Epithelial cell of proximal tubule (primary cell): Measurements from ENCODE around the gene IBTK. TPM values are rescaled to one million over a fixed set of nuclear protein-coding genes. Genes with fewer than 3 reads are reported as not detected.

ENCODE experiments used
- DNase-seq: peaks from one replicate; pipeline ENCODE4 v3.0.0-alpha.2; 2011; ENCODE audit warnings: low read depth
- H3K4me3 ChIP-seq: 2 replicates; pipeline ENCODE4 v1.5.1; 2011; ENCODE audit warnings: low read depth, mild to moderate bottlenecking, low read length
- total RNA-seq: library from RNA; depleted of rRNA; stranded (reverse); fragments of >200 nt; gene quantifications from 2 replicates; pipeline ENCODE4 v1.2.3, GENCODE V29; 2015
- TF ChIP-seq, protein P1 (sequence below): conservative IDR thresholded peaks from 2 replicates; pipeline ENCODE4 v1.5.1; 2012; ENCODE audit warnings: low read depth, mild to moderate bottlenecking, low read length

The IBTK gene
- total RNA-seq, 1 donor from 2014 or later, result 28.4 TPM

DNA sequence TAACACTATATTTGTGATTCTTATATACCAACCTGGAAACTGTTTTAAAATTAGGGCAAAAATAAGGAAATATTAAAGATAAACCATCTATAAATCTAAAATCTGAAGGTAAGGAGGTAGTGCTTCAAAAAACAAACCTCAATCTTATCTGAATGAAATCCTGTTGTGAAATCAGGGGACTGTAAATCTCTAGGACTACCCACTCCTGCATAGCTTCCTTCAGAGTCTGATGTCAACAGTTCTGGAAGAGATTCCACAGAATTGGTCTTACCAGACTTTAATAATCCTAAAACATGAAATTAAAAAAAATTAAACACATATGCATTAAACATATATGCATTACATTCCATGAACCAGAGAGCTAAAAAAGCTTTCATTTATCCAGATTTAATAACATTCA lies 51.4 kb downstream of the IBTK start:
- TF ChIP-seq, protein P1, sequence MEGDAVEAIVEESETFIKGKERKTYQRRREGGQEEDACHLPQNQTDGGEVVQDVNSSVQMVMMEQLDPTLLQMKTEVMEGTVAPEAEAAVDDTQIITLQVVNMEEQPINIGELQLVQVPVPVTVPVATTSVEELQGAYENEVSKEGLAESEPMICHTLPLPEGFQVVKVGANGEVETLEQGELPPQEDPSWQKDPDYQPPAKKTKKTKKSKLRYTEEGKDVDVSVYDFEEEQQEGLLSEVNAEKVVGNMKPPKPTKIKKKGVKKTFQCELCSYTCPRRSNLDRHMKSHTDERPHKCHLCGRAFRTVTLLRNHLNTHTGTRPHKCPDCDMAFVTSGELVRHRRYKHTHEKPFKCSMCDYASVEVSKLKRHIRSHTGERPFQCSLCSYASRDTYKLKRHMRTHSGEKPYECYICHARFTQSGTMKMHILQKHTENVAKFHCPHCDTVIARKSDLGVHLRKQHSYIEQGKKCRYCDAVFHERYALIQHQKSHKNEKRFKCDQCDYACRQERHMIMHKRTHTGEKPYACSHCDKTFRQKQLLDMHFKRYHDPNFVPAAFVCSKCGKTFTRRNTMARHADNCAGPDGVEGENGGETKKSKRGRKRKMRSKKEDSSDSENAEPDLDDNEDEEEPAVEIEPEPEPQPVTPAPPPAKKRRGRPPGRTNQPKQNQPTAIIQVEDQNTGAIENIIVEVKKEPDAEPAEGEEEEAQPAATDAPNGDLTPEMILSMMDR, result no peak
- H3K4me3 ChIP-seq, result no peak overlapping the region
- no peak for DNase-seq

DNA sequence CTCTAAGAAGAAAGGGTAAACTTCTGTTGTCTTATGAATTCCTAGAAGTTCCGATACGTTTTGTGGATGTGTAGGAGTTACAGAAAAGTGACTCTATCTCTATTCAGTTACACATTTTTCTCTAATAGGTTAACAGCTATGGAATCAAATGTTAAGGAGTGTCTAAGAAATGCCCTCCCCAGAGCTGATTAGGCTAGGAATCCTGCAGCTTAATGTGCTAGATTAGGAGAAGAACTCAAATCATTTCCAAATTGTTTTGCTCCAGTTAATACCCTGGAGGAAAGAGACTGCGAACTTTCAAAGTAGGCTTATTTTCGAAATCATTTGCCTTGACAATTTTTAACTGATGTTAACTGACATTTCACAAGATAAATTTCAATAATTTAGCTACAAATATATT lies 51.9 kb downstream of the IBTK start:
- H3K4me3 ChIP-seq, result no peak overlapping the region
- DNase-seq, result no peak
- TF ChIP-seq, protein P1, result no peak

DNA sequence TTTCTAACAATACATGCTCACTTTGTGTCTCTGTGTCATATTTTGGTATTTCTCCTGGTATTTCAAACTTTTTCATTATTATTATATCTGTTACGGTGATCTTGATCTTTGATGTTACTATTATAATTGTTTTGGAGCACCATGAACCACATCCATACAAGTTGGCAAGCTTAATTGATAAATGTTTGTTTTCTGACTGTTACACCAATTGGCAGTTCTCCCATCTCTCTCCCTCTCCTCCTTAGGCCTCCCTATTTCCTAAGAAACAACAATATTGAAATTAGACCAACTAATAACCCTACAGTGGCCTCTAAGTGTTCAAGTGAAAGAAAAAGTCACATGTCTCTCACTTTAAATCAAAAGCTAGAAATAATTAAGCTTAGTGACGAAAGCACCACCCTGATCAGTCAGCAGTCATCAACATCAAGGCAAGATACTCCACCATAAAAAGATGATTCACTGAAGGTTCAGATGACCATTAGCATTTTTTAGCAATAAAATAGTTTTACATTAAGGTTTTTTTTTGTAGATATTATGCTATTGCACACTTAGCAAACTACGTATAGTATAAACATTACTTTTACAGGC lies 61.5 kb downstream of the IBTK start:
- TF ChIP-seq, protein P1, result no peak
- DNase-seq, result no peak
- H3K4me3 ChIP-seq, result no peak overlapping the region

DNA sequence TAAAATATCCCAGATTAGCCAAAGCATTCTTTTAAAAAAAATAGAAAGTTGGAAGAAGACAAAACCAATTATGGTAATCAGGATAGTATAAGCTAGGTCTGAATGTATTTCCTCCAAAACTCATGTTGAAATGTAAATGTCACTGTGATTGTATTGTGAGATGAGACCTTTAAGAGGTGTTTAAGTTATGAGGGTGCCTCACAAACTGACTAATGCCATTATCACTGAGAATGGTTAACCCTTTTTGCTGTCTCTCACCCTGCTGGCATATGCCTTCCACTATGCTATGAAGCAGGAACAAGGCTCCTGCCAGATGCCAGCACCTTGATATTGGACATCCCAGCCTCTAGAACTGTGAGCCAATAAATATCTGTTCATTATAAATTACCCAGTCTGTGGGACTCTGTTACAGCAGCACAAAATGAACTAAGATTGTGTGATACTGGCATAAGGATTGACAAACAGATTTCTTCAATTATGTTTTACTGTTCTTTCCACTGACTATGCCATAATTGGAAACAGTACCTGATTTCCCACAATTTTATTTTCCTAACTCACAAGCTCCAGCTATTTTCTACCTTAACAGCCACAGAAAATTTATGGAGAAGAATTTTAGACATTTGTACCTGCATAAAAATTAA lies 63.8 kb downstream of the IBTK start:
- no peak for DNase-seq
- H3K4me3 ChIP-seq, result no peak overlapping the region

DNA sequence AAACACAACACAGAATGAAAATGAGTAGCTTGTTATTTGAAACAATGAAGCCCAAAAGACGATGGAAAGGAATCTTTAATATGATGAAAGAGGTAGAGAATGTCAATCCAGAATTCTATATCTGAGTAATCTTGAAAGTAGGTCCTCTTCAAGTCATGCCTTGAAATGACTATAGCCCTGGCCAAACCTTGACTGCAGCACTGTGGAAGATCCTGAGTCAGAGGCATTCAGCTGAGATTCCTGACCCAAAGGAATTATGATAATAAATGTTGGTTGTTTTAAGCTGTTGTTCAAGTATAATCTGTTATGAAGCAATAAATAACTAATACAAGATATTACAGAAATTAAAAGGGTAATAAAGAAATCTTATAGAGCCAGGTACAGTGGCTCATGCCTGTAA lies 64.8 kb downstream of the IBTK start:
- no peak overlapping the region for H3K4me3 ChIP-seq
- TF ChIP-seq, protein P1, result no peak
- DNase-seq, result no peak

More for the DNA sequence above, 63.8 kb downstream of the IBTK start:
- TF ChIP-seq, protein P1, result no peak

DNA sequence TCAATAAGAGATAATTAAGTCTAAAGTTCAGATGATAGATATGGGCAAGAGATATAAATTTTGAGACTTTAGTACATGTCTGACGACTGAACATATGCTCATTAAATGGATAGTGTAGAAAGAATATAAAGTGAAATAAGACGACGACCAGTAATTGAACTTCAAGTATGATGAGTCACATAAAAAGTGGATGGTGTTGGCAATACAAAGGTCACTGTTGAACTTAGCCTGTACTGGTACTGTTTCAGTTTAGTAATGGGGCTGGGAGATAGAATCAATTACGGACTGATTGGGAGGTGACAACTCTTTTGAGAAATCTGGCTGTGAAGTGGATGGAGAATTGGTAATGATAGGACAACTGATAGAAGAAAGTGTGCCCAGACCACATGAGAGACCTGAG lies 68.1 kb downstream of the IBTK start:
- no peak for DNase-seq
- no peak overlapping the region for H3K4me3 ChIP-seq
- TF ChIP-seq, protein P1, result no peak

DNA sequence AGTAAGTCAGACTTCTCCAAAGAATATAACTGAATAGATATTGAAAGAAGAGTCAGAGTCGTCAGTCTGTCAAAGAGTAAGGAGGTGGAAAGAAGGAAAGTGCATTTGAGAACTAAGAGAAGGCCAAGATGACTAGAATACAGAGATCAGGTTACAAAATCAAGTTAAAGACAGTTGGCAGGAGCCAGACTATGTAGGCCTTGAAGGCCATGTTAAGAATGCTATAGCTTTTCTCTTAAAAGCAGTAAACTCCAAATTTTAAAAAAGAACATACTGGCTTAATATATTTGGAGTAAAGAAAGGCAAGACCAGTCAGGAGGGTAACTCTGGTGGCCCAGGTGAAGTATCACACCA lies 68.8 kb downstream of the IBTK start:
- DNase-seq, result no peak
- TF ChIP-seq, protein P1, result no peak

More for the DNA sequence above, 68.8 kb downstream of the IBTK start:
- H3K4me3 ChIP-seq, result no peak overlapping the region
